Liver (tissue), 2 donors: Measurements from ENCODE around the gene PSD4.

Experiments
- GABPA ChIP-seq, 2 donors: IDR thresholded peaks in 1 of 2; conservative IDR thresholded peaks in 1 of 2; 2 replicates each; pipeline ENCODE4 v1.6.1; 2016; ENCODE audit warnings: antibody characterized with exemption in 2 of 2, mild to moderate bottlenecking in 1 of 2, moderate library complexity in 1 of 2
- REST ChIP-seq: IDR thresholded peaks from 2 replicates; pipeline ENCODE4 v1.6.1; 2016; ENCODE audit warnings: antibody characterized with exemption, mild to moderate bottlenecking
- donor health status: healthy.

GRCh38 chr2:113258471-113259147 lies 84.8 kb downstream of the PSD4 start:
- TF ChIP-seq REST = no peak
- TF ChIP-seq GABPA (IDR thresholded peaks at IDR 0.05 in 1 of 2, conservative IDR thresholded peaks at IDR 0.05 in 1 of 2) = no peak
